ENCODE measurements around the gene MEX3B.

GRCh38 chr15:82036461-82036860 is 9.4 kb downstream of the MEX3B start:
- no peak for TF ChIP-seq CTCF (conservative IDR thresholded peaks at IDR 0.05; ENCODE audit: low read length)
- TF ChIP-seq EZH2phosphoT487 (IDR thresholded peaks at IDR 0.05; ENCODE audit: borderline replicate concordance, low read depth, low read length), result no peak
